ENCODE measurements around the gene PKHD1. TPM values are rescaled to one million over a fixed set of nuclear protein-coding genes. Genes with fewer than 3 reads are reported as not detected.

The PKHD1 gene
- total RNA-seq, 2 donors from 2014 or later, result 0.14 TPM; not detected in 1

- TF ChIP-seq CTCF (IDR thresholded peaks at IDR 0.05), result no peak
- Histone ChIP-seq H3K4me3 (no peak overlapping the region), H3K9me3 (no peaks in the 10 kb centered on the region), H3K36me3 (no peaks in the 10 kb centered on the region), H3K4me1 (ENCODE audit: control insufficient read depth in 1 of 2, low read depth in 2 of 2) (no peaks in the 10 kb centered on the region), H3K27me3 (replicated peaks; ENCODE audit: insufficient read depth) (no peaks in the 10 kb centered on the region), H3K27ac (no peak overlapping the region)
- ATAC-seq (ENCODE audit: insufficient number of reproducible peaks, low FRiP score, low read depth), result no peak
- no peak for DNase-seq (ENCODE audit: low spot score)
Measured at GRCh38 chr6:51616243-51616642, 471.2 kb downstream of the PKHD1 start.

GRCh38 chr6:51614725-51615124, 472.7 kb downstream of the PKHD1 start:
- Histone ChIP-seq H3K27me3 (replicated peaks; ENCODE audit: insufficient read depth) (no peaks in the 10 kb centered on the region), H3K27ac (no peak overlapping the region), H3K36me3 (no peaks in the 10 kb centered on the region), H3K4me1 (ENCODE audit: control insufficient read depth in 1 of 2, low read depth in 2 of 2) (no peaks in the 10 kb centered on the region), H3K4me3 (no peak overlapping the region), H3K9me3 (no peaks in the 10 kb centered on the region)
- ATAC-seq (ENCODE audit: insufficient number of reproducible peaks, low FRiP score, low read depth), result no peak
- no peak for TF ChIP-seq CTCF (IDR thresholded peaks at IDR 0.05)
- no peak for DNase-seq (ENCODE audit: low spot score)

GRCh38 chr6:51613558-51613957, 473.9 kb downstream of the PKHD1 start:
- Histone ChIP-seq H3K27me3 (replicated peaks; ENCODE audit: insufficient read depth) (no peaks in the 10 kb centered on the region), H3K4me3 (no peak overlapping the region), H3K4me1 (ENCODE audit: control insufficient read depth in 1 of 2, low read depth in 2 of 2) (no peaks in the 10 kb centered on the region), H3K27ac (no peak overlapping the region), H3K36me3 (no peaks in the 10 kb centered on the region), H3K9me3 (no peaks in the 10 kb centered on the region)
- DNase-seq (ENCODE audit: low spot score), result no peak
- no peak for ATAC-seq (ENCODE audit: insufficient number of reproducible peaks, low FRiP score, low read depth)
- TF ChIP-seq CTCF (IDR thresholded peaks at IDR 0.05), result no peak

GRCh38 chr6:51608932-51609331, 478.5 kb downstream of the PKHD1 start:
- Histone ChIP-seq H3K36me3 (no peaks in the 10 kb centered on the region), H3K4me3 (no peak overlapping the region), H3K27ac (no peak overlapping the region), H3K4me1 (ENCODE audit: control insufficient read depth in 1 of 2, low read depth in 2 of 2) (no peaks in the 10 kb centered on the region), H3K27me3 (replicated peaks; ENCODE audit: insufficient read depth) (no peaks in the 10 kb centered on the region), H3K9me3 (no peaks in the 10 kb centered on the region)
- DNase-seq (ENCODE audit: low spot score) (no peak), ATAC-seq (ENCODE audit: insufficient number of reproducible peaks, low FRiP score, low read depth) (no peak)
- no peak for TF ChIP-seq CTCF (IDR thresholded peaks at IDR 0.05)

- no peak for ATAC-seq (ENCODE audit: insufficient number of reproducible peaks, low FRiP score, low read depth)
Measured at GRCh38 chr6:51608383-51608782, 479.0 kb downstream of the PKHD1 start.

More at GRCh38 chr6:51608383-51608782, 479.0 kb downstream of the PKHD1 start:
- DNase-seq (ENCODE audit: low spot score), result no peak
- H3K9me3 ChIP-seq, result no peaks in the 10 kb centered on the region
- H3K27ac ChIP-seq, result no peak overlapping the region
- no peaks in the 10 kb centered on the region for H3K4me1 ChIP-seq (ENCODE audit: control insufficient read depth in 1 of 2, low read depth in 2 of 2)
- no peak overlapping the region for H3K4me3 ChIP-seq
- no peaks in the 10 kb centered on the region for H3K36me3 ChIP-seq
- TF ChIP-seq CTCF (IDR thresholded peaks at IDR 0.05), result no peak
- no peaks in the 10 kb centered on the region for H3K27me3 ChIP-seq (replicated peaks; ENCODE audit: insufficient read depth)

Data from thoracic aorta (tissue), 2 donors.